Measurements from ENCODE around the gene ERN2.
A peak's percentile ranks its signal among the peaks of the same experiment; 100 is the strongest.

ERN2 gene

GRCh38 chr16:23694265-23694643 lies 18.8 kb downstream of the ERN2 start:
- DNase-seq (ENCODE audit: low read depth), result no peak
- TF ChIP-seq CTCF (IDR thresholded peaks at IDR 0.05; ENCODE audit: low read depth, low read length, missing control alignments), result no peak
- no peak overlapping the region for H3K4me3 ChIP-seq (ENCODE audit: low read depth, low read length)

GRCh38 chr16:23692190-23692837 lies 20.7 kb downstream of the ERN2 start:
- TF ChIP-seq CTCF (IDR thresholded peaks at IDR 0.05; ENCODE audit: low read depth, low read length, missing control alignments), result no peak
- DNase-seq (ENCODE audit: low read depth), result no peak
- H3K4me3 ChIP-seq (ENCODE audit: low read depth, low read length), result no peak overlapping the region

DNA sequence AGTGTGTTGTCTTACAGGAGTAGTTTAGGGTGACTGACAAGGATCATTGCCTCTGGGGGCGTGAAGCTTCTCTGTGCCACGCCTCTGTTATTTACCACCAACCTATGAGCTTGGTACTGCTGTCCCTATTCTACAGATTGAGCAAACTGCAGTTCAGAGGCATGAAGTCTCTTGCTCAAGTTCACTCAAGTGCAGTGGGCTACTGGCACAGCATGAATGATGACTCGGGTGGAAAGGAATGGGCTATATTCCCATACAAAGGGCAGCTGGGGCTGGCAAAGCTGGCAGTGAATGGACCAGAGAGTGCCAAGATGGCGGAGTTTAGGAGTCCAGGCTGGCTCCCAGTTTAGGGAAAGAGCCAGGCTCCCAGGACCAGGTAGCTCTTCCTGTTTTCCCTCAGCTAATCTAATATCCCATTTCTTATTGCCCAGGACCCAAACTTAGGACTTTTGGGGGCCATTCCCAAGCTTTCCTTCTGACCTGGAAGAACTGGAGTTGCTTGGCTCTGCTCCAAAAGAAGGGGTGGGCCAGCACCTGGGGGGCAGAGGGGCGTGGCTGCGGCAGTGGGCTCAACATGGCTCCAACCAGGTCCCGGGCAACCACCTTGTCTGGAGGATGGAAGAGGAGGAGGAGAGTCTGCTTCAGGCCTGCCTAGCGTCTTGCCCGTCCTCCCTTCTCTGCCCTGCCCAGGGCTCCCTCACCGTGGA lies 21.4 kb downstream of the ERN2 start:
- DNase-seq (ENCODE audit: low read depth), result peak; percentile 16
- H3K4me3 ChIP-seq (ENCODE audit: low read depth, low read length), result no peak overlapping the region
- no peak for TF ChIP-seq CTCF (IDR thresholded peaks at IDR 0.05; ENCODE audit: low read depth, low read length, missing control alignments)

DNA sequence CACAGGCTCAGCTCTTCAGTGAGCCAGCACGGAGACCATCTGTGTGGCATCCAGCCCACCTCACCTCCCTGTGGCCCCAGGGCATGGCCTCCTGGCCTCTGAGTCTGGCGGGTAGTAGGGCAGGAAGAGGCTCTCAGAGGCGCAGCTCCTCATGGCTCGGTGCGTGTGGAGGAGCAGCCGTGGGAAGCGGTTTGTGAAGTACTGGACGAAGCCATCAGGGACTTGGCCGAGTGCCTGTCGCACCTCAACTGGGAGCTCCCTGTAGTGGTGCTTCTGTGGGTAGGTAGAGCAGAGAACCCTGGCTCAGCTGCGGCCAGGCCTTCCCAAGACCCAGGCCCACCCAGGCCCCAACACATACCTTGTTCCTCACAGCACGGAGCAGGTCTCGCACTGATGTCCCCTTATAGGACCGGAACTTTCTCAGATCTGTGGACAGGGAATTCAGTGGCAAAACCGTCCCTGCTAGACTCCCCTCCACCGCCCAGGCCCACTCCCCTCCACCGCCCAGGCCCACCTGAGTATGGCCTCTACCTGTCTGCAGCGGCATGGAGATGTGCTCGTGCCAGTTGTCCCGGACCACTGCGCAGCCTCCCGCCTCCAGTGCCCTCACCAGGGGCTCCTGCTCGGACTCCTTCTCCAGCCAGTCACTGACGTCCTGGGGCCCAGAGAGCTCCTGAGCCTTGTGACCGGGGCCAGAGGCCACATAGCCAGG lies 22.1 kb downstream of the ERN2 start:
- no peak for DNase-seq (ENCODE audit: low read depth)
- no peak for TF ChIP-seq CTCF (IDR thresholded peaks at IDR 0.05; ENCODE audit: low read depth, low read length, missing control alignments)
- H3K4me3 ChIP-seq (ENCODE audit: low read depth, low read length), result no peak overlapping the region

- DNase-seq (ENCODE audit: low read depth), result no peak
- no peak for TF ChIP-seq CTCF (IDR thresholded peaks at IDR 0.05; ENCODE audit: low read depth, low read length, missing control alignments)
- H3K4me3 ChIP-seq (ENCODE audit: low read depth, low read length), result no peak overlapping the region
These were observed 23.4 kb downstream of the ERN2 start for GRCh38 chr16:23689442-23690187.

DNA sequence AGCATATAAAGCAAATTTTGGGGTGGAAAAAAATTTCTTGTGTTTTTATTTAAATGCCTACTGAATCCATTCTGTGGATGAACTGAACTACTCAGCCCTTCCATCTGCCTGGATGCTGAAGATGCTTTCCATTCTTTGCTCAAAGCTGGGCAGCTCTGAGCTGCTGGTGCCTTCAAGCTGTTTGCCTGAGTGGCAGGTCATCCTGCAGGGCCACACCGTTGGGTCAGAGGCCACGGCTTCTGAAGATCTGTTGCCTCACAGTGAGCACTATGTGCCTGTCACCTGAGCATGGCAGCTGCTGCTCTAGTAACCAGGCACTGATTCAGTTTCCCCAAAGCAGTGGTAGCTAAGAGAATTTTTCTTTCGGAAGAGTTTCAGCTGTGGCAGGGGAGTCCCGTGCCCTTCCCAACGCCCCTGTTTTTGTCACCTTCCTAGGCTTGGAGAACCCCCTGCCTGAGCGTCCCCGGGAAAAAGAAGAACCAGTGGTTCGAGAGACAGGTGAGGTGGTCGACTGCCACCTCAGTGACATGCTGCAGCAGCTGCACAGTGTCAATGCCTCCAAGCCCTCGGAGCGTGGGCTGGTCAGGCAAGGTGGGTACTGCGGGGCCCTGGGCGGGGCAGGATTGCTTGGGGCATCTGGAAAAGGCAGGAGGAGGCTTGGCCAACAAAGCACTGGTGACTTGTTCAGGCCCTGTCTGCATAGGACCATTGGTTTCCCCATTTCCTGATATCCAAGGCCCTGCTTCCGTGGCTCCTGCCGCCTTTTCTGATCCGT lies 25.8 kb downstream of the ERN2 start:
- TF ChIP-seq CTCF (IDR thresholded peaks at IDR 0.05; ENCODE audit: low read depth, low read length, missing control alignments), result no peak
- no peak for DNase-seq (ENCODE audit: low read depth)
- H3K4me3 ChIP-seq (ENCODE audit: low read depth, low read length), result no peak overlapping the region
